HepG2 (cell line): ENCODE measurements around the gene ACSF3. TPM values are rescaled to one million over a fixed set of nuclear protein-coding genes. Genes with fewer than 3 reads are reported as not detected.

Experiments
- FOXA3 ChIP-seq: IDR thresholded peaks from 2 replicates; pipeline ENCODE4 v1.6.1; 2016; ENCODE audit warnings: missing genetic modification reagents, missing compliant biosample characterization
- MBNL3 ChIP-seq: fragments of 250-450 bp; sonication (Bioruptor Pico); conservative IDR thresholded peaks from 2 replicates; pipeline ENCODE4 v1.8.0; 2022; ENCODE audit warnings: mild to moderate bottlenecking, inconsistent platforms
- NFYC ChIP-seq: IDR thresholded peaks from 2 replicates; pipeline ENCODE4 v1.6.1; 2016; ENCODE audit warnings: missing genetic modification reagents, missing compliant biosample characterization
- NRL ChIP-seq: sonication (generic); formaldehyde crosslinking; IDR thresholded peaks from 2 replicates; pipeline ENCODE4 v1.5.0; 2020; ENCODE audit warnings: missing genetic modification reagents, mild to moderate bottlenecking, moderate library complexity, borderline replicate concordance
- TERF1 ChIP-seq: sonication (generic); formaldehyde crosslinking; IDR thresholded peaks from 2 replicates; pipeline ENCODE4 v1.8.0; 2022; ENCODE audit warnings: mild to moderate bottlenecking, missing genetic modification reagents, moderate library complexity
- YEATS4 ChIP-seq: sonication (generic); formaldehyde crosslinking; IDR thresholded peaks from 2 replicates; pipeline ENCODE4 v1.4.0; 2020; ENCODE audit warnings: missing genetic modification reagents, borderline replicate concordance
- ZFY ChIP-seq: sonication (generic); formaldehyde crosslinking; IDR thresholded peaks from 2 replicates; pipeline ENCODE4 v1.4.0; 2020; ENCODE audit warnings: missing genetic modification reagents
- ZNF143 ChIP-seq: sonication (generic); formaldehyde crosslinking; IDR thresholded peaks from 2 replicates; pipeline ENCODE4 v1.4.0; 2020; ENCODE audit warnings: missing genetic modification reagents
- ZNF24 ChIP-seq: fragments of 450-650 bp; IDR thresholded peaks from 2 replicates; pipeline ENCODE4 v1.6.1; 2017; ENCODE audit warnings: antibody characterized with exemption, mild to moderate bottlenecking
- ZNF274 ChIP-seq: sonication (generic); formaldehyde crosslinking; IDR thresholded peaks from 2 replicates; pipeline ENCODE4 v1.5.1; 2020; ENCODE audit warnings: mild to moderate bottlenecking, missing genetic modification reagents
- ZNF367 ChIP-seq: sonication (generic); formaldehyde crosslinking; IDR thresholded peaks from 2 replicates; pipeline ENCODE4 v1.4.0; 2020; ENCODE audit warnings: missing genetic modification reagents, borderline replicate concordance
- ZNF772 ChIP-seq: sonication (generic); formaldehyde crosslinking; IDR thresholded peaks from 2 replicates; pipeline ENCODE4 v1.5.0; 2020; ENCODE audit warnings: mild to moderate bottlenecking, missing genetic modification reagents
- polyA plus RNA-seq, 8 experiments: library from polyadenylated mRNA; depleted of rRNA in 3 of 8; stranded (reverse) in 7 of 8; unstranded in 1 of 8; fragments of >200 nt; fragmentation: Illumina TruSeq in 4 of 8; extraction: Trizol in 4 of 8; gene quantifications; 2 replicates each; pipeline versions ENCODE4 v1.2.1 to v1.2.3, GENCODE V29; 2011 to 2016; ENCODE audit warnings: low read depth in 4 of 8, missing spikeins in 1 of 8, mixed read lengths in 1 of 8; ENCODE audit not compliant: insufficient read depth in 1 of 8
- total RNA-seq, 5 experiments: library from RNA; depleted of rRNA; stranded (reverse); fragments of >200 nt; fragmentation: Illumina TruSeq; extraction: Trizol; gene quantifications; 2 replicates each; pipeline ENCODE4 v1.2.3, GENCODE V29; 2016; ENCODE audit warnings: low read depth in 1 of 5
- TF ChIP-seq, protein P1 (sequence below): IDR thresholded peaks from 2 replicates; pipeline ENCODE4 v1.6.1; 2012; ENCODE audit warnings: low read length, improper control_type of control experiment
- TF ChIP-seq, protein P2 (sequence below): sonication (generic); formaldehyde crosslinking; IDR thresholded peaks from 2 replicates; pipeline ENCODE4 v1.4.0; 2020; ENCODE audit warnings: mild to moderate bottlenecking, missing genetic modification reagents
- TF ChIP-seq, protein P3 (sequence below): fragments of 450-650 bp; IDR thresholded peaks from 2 replicates; pipeline ENCODE4 v1.6.1; 2016
- TF ChIP-seq, protein P4 (sequence below): sonication (generic); formaldehyde crosslinking; IDR thresholded peaks from 2 replicates; pipeline ENCODE4 v1.8.1; 2023; ENCODE audit warnings: mild to moderate bottlenecking, missing genetic modification reagents, borderline replicate concordance
- TF ChIP-seq, protein P5 (sequence below): sonication (generic); formaldehyde crosslinking; IDR thresholded peaks from 2 replicates; pipeline ENCODE4 v1.8.0; 2022; ENCODE audit warnings: missing genetic modification reagents, mild to moderate bottlenecking, inconsistent platforms, borderline replicate concordance

ACSF3 gene
- total and polyA plus RNA-seq, 2 of the 13 experiments (the other 11 are each of a cell fraction or from before 2014, with no cell fraction given) = 14.9 to 30.6 TPM

DNA sequence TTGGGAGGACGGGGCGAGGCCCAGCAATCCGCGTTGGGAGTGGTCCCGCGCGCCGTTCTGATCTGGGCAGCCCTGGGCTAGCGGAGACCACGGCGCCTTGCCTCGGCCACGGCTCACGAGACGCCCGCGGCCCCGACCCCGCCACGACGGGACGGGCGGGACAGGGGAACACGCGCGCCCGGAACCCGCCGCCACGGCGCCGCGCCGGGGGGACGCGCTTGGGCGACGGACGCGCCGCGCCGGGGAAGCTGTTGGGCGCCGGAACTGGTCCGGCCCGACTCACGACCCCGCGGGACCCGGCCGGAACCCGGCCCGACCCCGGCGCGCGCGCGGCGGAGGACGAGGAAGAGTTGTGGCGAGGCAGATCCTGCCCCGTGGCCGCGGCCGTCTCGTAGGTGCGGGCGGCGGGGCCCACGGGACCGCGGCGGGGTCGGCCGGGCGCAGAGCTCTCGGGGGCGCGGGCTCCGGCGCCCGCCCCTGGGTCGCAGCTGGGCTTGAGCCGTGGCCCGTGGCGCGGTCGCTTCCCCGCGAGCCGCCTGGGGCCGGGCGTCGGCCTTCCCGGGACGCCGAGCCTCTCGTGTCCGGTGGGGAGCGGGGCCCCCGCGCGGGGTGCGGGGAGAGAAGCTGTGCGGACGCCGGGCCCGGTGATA lies at the start of gene ACSF3 (continued):
- TF ChIP-seq, protein P1, sequence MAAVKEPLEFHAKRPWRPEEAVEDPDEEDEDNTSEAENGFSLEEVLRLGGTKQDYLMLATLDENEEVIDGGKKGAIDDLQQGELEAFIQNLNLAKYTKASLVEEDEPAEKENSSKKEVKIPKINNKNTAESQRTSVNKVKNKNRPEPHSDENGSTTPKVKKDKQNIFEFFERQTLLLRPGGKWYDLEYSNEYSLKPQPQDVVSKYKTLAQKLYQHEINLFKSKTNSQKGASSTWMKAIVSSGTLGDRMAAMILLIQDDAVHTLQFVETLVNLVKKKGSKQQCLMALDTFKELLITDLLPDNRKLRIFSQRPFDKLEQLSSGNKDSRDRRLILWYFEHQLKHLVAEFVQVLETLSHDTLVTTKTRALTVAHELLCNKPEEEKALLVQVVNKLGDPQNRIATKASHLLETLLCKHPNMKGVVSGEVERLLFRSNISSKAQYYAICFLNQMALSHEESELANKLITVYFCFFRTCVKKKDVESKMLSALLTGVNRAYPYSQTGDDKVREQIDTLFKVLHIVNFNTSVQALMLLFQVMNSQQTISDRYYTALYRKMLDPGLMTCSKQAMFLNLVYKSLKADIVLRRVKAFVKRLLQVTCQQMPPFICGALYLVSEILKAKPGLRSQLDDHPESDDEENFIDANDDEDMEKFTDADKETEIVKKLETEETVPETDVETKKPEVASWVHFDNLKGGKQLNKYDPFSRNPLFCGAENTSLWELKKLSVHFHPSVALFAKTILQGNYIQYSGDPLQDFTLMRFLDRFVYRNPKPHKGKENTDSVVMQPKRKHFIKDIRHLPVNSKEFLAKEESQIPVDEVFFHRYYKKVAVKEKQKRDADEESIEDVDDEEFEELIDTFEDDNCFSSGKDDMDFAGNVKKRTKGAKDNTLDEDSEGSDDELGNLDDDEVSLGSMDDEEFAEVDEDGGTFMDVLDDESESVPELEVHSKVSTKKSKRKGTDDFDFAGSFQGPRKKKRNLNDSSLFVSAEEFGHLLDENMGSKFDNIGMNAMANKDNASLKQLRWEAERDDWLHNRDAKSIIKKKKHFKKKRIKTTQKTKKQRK = no peak
- TF ChIP-seq MBNL3 (CRISPR knock-in tag) = peak; percentile 70; the same call in 1 of the 2 replicates
- peak; percentile 99 for TF ChIP-seq YEATS4 (CRISPR knock-in tag)
- no peak for TF ChIP-seq NFYC (CRISPR knock-in tag)
- peak; percentile 96 for TF ChIP-seq ZFY
- TF ChIP-seq ZNF24 = peak; percentile 51; the same call in 1 of the 2 replicates
- no peak for TF ChIP-seq ZNF143 (CRISPR knock-in tag)
- TF ChIP-seq TERF1 (CRISPR knock-in tag) = no peak
- TF ChIP-seq, protein P2, sequence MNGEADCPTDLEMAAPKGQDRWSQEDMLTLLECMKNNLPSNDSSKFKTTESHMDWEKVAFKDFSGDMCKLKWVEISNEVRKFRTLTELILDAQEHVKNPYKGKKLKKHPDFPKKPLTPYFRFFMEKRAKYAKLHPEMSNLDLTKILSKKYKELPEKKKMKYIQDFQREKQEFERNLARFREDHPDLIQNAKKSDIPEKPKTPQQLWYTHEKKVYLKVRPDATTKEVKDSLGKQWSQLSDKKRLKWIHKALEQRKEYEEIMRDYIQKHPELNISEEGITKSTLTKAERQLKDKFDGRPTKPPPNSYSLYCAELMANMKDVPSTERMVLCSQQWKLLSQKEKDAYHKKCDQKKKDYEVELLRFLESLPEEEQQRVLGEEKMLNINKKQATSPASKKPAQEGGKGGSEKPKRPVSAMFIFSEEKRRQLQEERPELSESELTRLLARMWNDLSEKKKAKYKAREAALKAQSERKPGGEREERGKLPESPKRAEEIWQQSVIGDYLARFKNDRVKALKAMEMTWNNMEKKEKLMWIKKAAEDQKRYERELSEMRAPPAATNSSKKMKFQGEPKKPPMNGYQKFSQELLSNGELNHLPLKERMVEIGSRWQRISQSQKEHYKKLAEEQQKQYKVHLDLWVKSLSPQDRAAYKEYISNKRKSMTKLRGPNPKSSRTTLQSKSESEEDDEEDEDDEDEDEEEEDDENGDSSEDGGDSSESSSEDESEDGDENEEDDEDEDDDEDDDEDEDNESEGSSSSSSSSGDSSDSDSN (CRISPR knock-in tag) = peak; percentile 77; the same call in 1 of the 2 replicates
- TF ChIP-seq, protein P3, sequence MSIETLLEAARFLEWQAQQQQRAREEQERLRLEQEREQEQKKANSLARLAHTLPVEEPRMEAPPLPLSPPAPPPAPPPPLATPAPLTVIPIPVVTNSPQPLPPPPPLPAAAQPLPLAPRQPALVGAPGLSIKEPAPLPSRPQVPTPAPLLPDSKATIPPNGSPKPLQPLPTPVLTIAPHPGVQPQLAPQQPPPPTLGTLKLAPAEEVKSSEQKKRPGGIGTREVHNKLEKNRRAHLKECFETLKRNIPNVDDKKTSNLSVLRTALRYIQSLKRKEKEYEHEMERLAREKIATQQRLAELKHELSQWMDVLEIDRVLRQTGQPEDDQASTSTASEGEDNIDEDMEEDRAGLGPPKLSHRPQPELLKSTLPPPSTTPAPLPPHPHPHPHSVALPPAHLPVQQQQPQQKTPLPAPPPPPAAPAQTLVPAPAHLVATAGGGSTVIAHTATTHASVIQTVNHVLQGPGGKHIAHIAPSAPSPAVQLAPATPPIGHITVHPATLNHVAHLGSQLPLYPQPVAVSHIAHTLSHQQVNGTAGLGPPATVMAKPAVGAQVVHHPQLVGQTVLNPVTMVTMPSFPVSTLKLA = no peak
- TF ChIP-seq ZNF772 (CRISPR knock-in tag) = peak; percentile 31; the same call in 1 of the 2 replicates
- TF ChIP-seq, protein P4, sequence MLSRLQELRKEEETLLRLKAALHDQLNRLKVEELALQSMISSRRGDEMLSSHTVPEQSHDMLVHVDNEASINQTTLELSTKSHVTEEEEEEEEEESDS (CRISPR knock-in tag) = 0 out of 2 replicates have a peak, but pooled peaks have one; percentile 51
- 0 out of 2 replicates have a peak, but pooled peaks have one; percentile 23 for TF ChIP-seq NRL
- TF ChIP-seq ZNF274 (CRISPR knock-in tag) = no peak
- TF ChIP-seq FOXA3 = peak; percentile 51
- TF ChIP-seq, protein P5, sequence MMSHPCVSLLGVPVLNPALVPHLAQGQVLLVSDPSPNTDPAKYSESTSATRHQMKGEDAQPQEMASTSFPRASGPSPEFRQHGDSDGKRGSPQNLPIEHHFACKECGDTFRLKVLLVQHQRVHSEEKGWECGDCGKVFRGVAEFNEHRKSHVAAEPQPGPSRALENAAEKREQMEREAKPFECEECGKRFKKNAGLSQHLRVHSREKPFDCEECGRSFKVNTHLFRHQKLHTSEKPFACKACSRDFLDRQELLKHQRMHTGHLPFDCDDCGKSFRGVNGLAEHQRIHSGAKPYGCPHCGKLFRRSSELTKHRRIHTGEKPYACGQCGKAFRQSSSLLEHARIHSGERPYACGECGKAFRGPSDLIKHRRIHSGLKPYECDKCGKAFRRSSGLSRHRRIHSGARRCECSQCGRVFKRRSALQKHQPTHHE (CRISPR knock-in tag) = 0 out of 2 replicates have a peak, but pooled peaks have one; percentile 39
- peak; percentile 32; the same call in 1 of the 2 replicates for TF ChIP-seq ZNF367 (CRISPR knock-in tag)
